GM08714 (cell line): ENCODE results near the gene NTRK2.
A peak's percentile ranks its signal among the peaks of the same experiment; 100 is the strongest.

Source experiments
- H3K4me3 ChIP-seq: fragments of 200-500 bp; sonication (Bioruptor generic); 2 replicates; pipeline ENCODE4 v1.5.1; 2014; ENCODE audit warnings: mild to moderate bottlenecking, low read length, inconsistent platforms
- ZNF274 ChIP-seq: IDR thresholded peaks from 2 replicates; pipeline ENCODE4 v1.6.1; 2012; ENCODE audit warnings: mild to moderate bottlenecking, low read depth, low read length

The NTRK2 gene

DNA sequence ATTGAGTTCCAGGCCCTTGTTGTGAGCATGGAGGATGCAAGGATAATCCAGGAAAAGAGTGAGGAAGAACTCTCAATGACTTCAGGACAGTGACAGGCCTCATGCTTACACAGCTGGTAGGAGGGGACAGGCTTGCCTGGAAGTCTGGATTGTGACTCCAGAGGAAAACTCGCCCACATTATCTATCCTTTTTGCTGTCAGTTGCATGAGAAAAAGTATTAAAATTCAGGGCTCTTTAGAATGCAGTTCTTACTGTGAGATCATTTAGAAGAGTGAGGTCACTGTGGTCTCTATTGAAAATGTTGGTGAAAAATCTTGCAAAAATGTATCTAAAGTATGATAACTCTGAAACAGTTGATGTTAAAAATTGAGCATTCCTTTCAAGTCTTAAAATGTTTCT lies 30.5 kb downstream of the NTRK2 start:
- H3K4me3 ChIP-seq, result no peak overlapping the region
- TF ChIP-seq ZNF274, result no peak

DNA sequence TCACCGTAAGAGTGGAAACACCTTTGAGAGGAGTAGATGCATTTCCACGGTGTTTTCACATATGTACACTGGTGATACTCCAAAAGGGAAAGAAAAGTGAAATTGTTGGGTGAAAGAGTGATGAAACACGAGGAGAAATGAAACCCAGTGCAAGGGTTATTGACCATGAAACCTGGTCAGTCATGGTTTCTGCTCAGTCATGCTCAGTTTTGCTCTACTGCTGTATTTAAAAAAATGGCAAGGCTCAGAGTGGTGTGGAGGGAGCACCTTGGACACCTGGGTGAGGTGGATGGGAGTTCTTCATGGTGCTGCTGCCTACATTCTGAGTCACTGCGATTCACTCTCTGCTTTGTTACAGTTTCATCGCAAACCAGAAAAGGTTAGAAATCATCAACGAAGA lies 32.3 kb downstream of the NTRK2 start:
- TF ChIP-seq ZNF274, result no peak
- H3K4me3 ChIP-seq, result peak overlapping the region; percentile 41; the same call in 1 of the 2 replicates

DNA sequence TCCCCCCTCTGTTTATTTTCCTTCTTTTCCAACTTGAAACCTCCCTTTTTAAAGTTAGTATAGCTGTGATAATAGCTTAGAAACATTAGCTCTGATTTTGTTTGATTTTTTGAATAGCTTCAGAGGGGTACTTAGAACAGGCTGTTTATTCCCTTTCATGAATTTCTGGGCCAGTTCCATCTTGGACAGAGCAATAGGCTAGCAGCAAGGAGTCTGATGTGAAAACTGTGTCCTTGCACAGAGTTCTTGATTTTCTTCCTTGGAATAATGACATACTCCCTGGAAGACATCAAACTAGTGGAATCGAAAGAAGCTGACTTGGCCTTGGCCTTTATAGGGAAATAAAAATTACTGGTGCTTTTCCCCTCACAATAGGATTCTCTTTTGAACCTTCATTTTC lies 32.9 kb downstream of the NTRK2 start:
- H3K4me3 ChIP-seq, result peak overlapping the region; percentile 15; the same call in 1 of the 2 replicates

DNA sequence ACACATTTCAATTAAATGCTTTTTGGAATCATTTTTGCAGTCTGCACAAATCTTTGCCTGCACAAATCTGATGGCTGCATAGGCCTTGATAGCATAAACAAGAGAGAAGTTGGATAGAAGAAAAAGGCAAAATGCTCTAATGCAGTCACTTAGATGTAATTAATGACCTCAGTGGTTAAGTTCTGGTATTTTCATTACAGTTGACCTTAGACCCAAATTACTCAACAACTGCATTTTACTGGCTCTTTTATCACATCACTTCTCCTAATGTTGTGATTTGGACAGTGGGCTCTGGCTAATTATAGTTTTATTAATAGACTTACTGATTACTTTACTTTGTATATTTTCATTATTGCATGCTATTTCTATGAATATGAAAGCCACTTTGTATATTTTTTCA lies 34.3 kb downstream of the NTRK2 start:
- H3K4me3 ChIP-seq, result no peak overlapping the region
- no peak for TF ChIP-seq ZNF274

More for the DNA sequence above, 32.9 kb downstream of the NTRK2 start:
- TF ChIP-seq ZNF274, result no peak

DNA sequence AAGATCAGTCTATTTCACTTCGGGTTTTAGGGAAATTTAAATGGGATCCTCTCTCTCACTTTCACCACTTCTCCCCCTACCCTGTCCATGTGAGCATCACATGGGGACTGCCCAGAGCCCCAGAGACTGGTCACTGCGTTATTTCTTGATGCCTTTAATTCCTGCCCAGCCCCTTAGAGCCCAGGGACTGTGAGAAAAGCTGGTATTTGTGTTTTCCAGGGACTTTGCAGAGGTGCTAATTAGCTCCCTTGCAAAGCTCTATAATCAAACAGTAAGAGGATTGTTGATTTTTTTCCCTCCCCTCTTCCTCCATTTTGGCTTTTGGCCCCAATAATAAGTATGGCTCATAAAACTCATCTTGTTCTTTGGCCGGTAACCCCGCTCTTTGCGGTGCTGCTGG lies 35.6 kb downstream of the NTRK2 start:
- no peak for TF ChIP-seq ZNF274
- no peak overlapping the region for H3K4me3 ChIP-seq

DNA sequence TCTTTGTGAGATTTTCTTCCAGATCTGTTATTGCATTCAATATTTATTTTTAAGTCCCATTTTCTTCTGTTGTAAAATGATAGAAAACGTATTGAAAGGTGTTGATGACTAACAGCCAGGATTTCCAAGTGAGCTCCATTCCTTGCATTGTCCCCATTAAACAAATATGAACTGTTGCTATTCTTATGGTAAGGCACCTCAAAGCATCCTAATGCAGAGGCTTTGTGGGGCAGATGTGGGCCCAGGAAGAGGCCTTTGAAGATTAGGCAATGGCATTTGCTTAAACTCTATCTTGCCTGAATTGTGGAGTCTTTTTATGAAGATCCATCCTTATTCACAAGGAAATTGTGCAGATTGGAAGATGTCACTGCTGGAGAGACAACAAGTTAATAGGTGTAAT lies 38.9 kb downstream of the NTRK2 start:
- TF ChIP-seq ZNF274, result no peak
- no peak overlapping the region for H3K4me3 ChIP-seq

DNA sequence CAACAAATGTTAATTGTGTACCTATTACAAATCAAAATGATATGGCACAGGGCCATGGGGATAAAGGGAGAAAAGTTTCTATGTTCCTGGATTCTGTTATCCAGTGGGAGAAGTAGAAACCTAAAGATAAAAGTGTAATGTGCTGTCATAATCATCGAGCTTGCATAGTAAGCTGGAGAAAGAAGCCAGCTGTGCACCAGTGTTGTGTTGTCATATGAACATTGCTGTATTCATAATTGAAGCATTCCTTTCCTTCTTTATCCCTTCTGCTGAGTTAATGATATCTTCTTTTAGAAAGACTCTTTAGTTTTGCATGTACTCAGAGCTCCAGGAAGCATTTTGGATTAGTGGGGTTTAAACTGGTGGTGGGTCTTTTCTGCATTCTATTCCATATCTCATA lies 39.5 kb downstream of the NTRK2 start:
- TF ChIP-seq ZNF274, result no peak
- H3K4me3 ChIP-seq, result no peak overlapping the region

DNA sequence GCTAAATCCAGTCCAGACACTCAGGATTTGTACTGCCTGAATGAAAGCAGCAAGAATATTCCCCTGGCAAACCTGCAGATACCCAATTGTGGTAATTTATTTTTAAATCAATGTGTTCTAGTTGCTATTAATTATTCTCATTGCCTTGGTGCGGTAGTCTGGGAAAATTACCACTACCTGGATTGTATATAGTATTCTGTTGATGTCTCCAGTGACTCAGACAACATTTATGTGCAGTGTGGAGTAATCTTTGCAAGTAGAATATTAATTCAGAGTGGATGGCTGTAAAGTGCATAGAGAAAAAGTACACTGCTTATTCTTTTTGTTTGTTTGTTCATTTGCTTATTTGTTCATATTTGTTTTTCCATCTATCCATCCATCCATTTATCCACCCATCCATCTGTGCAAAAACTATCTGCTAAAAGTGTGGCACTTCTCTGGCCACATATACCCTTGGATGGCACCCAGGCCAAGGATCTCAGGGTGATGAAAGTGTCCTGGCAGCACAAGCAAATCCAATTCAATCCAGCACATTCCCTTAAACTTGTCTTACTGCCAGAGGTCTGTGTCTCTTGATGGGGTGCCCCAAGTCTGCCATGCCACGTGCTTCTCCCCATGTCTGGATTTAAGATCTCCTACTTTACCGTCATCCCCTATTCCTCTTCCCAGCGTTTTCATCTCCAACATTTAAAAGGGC lies 41.3 kb downstream of the NTRK2 start:
- no peak overlapping the region for H3K4me3 ChIP-seq
- TF ChIP-seq ZNF274, result no peak

DNA sequence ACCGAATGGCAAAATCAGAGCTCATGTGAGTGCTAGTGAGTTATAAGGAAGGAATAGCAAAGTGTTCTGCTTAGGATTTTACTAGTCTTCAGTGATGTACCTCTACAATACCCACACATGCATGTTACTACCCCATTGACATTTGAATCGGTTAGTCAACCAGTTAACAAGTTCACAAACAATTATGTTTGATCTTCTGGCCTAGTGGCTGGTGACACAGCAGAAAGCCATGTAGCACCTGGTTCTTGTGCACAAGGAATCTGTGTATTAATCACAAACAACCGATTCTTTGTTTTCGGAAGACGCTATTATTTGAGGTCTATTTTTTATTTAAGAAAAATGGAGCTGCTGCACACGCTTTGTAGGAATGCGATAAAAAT lies 41.9 kb downstream of the NTRK2 start:
- no peak overlapping the region for H3K4me3 ChIP-seq
- TF ChIP-seq ZNF274, result no peak

DNA sequence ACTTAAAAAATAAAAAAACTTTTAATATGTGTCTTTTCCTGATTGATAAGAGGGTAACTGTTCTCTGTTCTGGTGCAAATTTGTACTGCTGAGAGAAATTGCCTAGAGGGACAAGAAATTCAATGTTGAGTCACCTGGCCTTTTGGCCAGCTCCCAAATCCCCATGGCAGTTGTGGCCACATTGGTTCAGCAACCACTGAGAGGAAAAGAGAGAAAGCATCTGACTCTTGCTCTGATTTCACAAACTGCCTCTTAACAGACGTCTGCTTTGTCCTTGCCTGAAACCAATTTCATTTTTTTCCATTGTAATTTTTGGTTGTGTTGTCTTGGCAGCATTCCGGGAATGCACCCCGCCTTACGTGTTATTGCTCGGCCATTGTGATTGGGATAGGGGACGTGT lies 42.4 kb downstream of the NTRK2 start:
- no peak for TF ChIP-seq ZNF274
- H3K4me3 ChIP-seq, result no peak overlapping the region

DNA sequence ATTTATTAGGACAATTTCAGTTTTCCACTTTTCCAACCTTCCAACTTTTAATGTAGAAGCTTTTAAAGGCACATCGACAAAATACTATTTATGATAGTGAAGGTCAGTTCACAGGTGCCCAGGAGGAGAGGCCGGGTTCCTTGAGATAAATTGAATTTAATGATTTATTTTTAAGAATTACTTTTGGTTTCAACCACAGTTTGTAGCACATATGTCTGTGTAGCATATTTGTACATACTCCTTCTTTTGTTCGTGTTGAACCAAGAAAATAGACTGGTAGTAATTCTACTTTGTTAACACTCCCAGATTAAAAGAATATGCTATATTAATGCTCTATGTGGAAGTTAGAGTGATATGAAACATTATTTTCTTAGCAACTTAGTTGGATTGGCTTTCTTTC lies 46.7 kb downstream of the NTRK2 start:
- no peak overlapping the region for H3K4me3 ChIP-seq
- no peak for TF ChIP-seq ZNF274

DNA sequence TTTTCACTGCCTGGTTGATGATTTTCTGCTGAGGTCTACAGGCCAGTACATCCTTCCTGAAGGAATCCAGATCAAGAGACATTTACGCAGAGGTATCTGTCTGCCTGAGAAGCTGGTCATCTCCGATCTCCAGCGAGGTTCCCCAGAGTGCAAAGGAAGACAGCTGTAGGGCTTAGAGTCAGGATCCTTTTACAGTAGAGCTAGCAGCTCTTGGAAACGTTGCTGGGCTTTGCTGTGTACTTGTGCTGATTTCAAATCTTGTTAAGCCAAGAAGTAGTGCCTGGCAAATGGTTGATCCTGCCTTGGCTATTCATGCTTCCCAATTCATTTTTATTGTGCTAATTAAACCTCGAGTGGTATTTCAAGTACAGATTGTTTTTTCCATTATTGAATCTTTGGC lies 48.9 kb downstream of the NTRK2 start:
- no peak for TF ChIP-seq ZNF274

DNA sequence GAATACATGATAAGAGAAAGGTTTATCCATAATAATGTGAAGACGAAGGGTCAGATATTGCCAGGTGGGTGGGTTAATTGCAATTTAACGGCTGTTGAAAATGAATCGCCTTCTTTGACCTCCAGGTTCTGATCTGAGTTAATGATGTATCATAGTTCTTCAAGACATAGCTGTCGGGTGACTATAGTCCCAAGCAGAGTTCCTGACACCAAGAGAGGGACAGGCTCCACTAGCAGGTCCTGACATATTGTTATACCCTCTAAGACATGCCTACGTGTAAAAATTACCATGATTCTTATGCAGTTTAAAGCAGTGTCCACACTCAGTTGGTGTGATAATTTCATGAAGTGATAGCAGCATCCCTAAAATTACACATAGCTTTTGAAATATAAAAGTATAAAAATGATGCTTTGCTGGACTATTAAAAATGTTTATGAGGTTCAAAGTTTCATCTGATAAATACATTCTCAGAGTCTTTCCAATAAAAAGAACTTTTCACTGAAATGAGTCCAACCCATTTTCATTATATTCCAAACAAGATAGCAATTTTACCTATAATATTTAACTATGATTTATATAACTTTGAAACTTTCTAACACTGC lies 53.0 kb downstream of the NTRK2 start:
- no peak overlapping the region for H3K4me3 ChIP-seq
- no peak for TF ChIP-seq ZNF274

More for the DNA sequence above, 48.9 kb downstream of the NTRK2 start:
- no peak overlapping the region for H3K4me3 ChIP-seq

DNA sequence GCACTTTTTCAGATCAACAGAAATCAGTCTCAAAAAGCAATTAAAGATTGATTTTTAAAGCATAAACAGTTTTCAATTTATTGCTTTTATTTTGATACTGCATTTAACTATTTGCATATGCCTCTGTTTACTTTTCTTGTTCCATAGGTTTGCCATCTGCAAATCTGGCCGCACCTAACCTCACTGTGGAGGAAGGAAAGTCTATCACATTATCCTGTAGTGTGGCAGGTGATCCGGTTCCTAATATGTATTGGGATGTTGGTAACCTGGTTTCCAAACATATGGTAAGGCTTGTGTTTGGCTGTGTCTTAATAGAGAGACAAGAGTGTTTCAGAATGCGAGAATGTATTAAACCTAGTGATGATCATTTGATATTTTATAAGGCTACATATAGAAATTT lies 53.9 kb downstream of the NTRK2 start:
- H3K4me3 ChIP-seq, result no peak overlapping the region
- TF ChIP-seq ZNF274, result no peak

DNA sequence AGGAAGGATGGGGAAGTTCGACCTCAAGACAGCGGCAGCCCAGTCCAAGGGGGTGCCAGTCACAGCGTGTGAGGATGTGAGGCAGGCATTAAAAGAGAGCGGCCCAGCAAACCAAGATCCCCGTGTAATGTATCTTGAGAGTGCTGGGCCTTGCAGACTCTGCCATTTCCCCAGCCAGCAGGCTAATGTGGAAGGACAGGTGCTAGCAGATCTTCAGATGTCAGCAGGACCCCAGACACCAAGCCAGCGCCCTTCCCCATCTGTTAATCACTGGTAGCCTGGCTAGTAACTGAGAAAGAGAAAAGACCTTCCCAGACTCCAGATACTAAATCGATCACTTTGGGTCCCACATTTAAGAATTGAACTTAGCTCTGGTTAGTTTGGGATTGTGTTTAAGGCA lies 62.2 kb downstream of the NTRK2 start:
- TF ChIP-seq ZNF274, result no peak

DNA sequence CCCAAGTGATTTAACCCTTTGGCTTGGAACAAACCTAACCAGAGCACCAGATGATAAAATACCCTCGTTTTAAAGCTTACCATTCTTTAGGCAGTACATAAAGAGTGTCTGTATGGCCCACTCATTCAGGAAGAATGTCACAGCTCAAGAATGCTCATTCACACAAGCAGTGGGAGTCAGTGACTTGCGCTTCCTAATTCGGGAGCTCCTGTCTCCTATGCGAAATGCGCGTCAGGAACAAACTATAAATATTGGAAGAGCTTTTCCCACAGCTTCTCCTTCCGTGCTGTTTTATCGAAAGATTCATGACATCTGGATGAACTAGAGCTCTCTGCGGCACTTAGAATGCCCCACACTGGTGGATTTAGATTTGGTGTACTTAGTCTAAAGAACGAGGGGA lies 66.6 kb downstream of the NTRK2 start:
- H3K4me3 ChIP-seq, result no peak overlapping the region
- TF ChIP-seq ZNF274, result no peak

More for the DNA sequence above, 62.2 kb downstream of the NTRK2 start:
- no peak overlapping the region for H3K4me3 ChIP-seq
